Measurements from ENCODE around the gene RFC2.

Gene RFC2

GRCh38 chr7:74289018-74289658 is 34.9 kb upstream of the RFC2 start, which contains the start of gene CLIP2:
Gene CLIP2, plus strand, starts transcription at chr7:74289407. Its CDS starts 28,140 bp downstream, at chr7:74317547.
- peak within 1 kb of the TSS; percentile 88 for H2AFZ ChIP-seq (ENCODE audit: low read length)
- no peaks in the 10 kb centered on the region for H3K9me3 ChIP-seq (ENCODE audit: insufficient read depth, low read depth, low read length)
- H3K27me3 ChIP-seq (ENCODE audit: insufficient read depth, low read length, poor library complexity, severe bottlenecking) = no peaks in the 10 kb centered on the region
- TF ChIP-seq CTCF (conservative IDR thresholded peaks at IDR 0.05; ENCODE audit: low read length) (no peak), EZH2phosphoT487 (IDR thresholded peaks at IDR 0.05; ENCODE audit: borderline replicate concordance) (no peak)
- H3K4me1 ChIP-seq (ENCODE audit: insufficient read depth, low read length, poor library complexity, severe bottlenecking) = peaks cover 39% of the 10 kb centered on the region
- H3K4me3 ChIP-seq (ENCODE audit: low read length, poor library complexity, severe bottlenecking) = peak within 1 kb of the TSS; percentile 86
- H3K4me2 ChIP-seq (ENCODE audit: low read depth, low read length, poor library complexity, severe bottlenecking) = peak within 1 kb of the TSS; percentile 94
- peaks cover 30% of the 10 kb centered on the region for H3K79me2 ChIP-seq (ENCODE audit: insufficient read depth, low read length)
- no peaks in the 10 kb centered on the region for H3K36me3 ChIP-seq (ENCODE audit: insufficient read depth, low read length)
- H3F3A ChIP-seq (ENCODE audit: low read depth) = no peaks in the 10 kb centered on the region
- H3K9me2 ChIP-seq (replicated peaks; ENCODE audit: low read depth, low read length) = no peaks in the 10 kb centered on the region
- H4K20me1 ChIP-seq (ENCODE audit: insufficient read depth, low read length, poor library complexity, severe bottlenecking) = peaks cover 25% of the 10 kb centered on the region
- peak within 1 kb of the TSS; percentile 81 for H3K9ac ChIP-seq (ENCODE audit: low read depth, low read length, poor library complexity, severe bottlenecking)

- Histone ChIP-seq H3K9me3 (ENCODE audit: insufficient read depth, low read depth, low read length) (no peaks in the 10 kb centered on the region), H4K20me1 (ENCODE audit: insufficient read depth, low read length, poor library complexity, severe bottlenecking) (peaks cover 24% of the 10 kb centered on the region), H3K79me2 (ENCODE audit: insufficient read depth, low read length) (peaks cover 24% of the 10 kb centered on the region), H2AFZ (ENCODE audit: low read length) (peak overlapping the region; percentile 88; the same call in 1 of the 2 replicates), H3K4me2 (ENCODE audit: low read depth, low read length, poor library complexity, severe bottlenecking) (peak overlapping the region; percentile 77), H3F3A (ENCODE audit: low read depth) (no peaks in the 10 kb centered on the region), H3K9me2 (replicated peaks; ENCODE audit: low read depth, low read length) (no peaks in the 10 kb centered on the region), H3K4me1 (ENCODE audit: insufficient read depth, low read length, poor library complexity, severe bottlenecking) (peaks cover 34% of the 10 kb centered on the region), H3K9ac (ENCODE audit: low read depth, low read length, poor library complexity, severe bottlenecking) (peak overlapping the region; percentile 49), H3K27me3 (ENCODE audit: insufficient read depth, low read length, poor library complexity, severe bottlenecking) (no peaks in the 10 kb centered on the region), H3K36me3 (ENCODE audit: insufficient read depth, low read length) (no peaks in the 10 kb centered on the region), H3K4me3 (ENCODE audit: low read length, poor library complexity, severe bottlenecking) (peak overlapping the region; percentile 71)
- no peak for TF ChIP-seq CTCF (conservative IDR thresholded peaks at IDR 0.05; ENCODE audit: low read length)
- TF ChIP-seq EZH2phosphoT487 (IDR thresholded peaks at IDR 0.05; ENCODE audit: borderline replicate concordance) = no peak
Measured at GRCh38 chr7:74288034-74288881, 34.1 kb upstream of the RFC2 start.

GRCh38 chr7:74287303-74288033 is 33.3 kb upstream of the RFC2 start:
- Histone ChIP-seq H3K9me3 (ENCODE audit: insufficient read depth, low read depth, low read length) (no peaks in the 10 kb centered on the region), H3K27me3 (ENCODE audit: insufficient read depth, low read length, poor library complexity, severe bottlenecking) (no peaks in the 10 kb centered on the region), H3K36me3 (ENCODE audit: insufficient read depth, low read length) (no peaks in the 10 kb centered on the region), H3K79me2 (ENCODE audit: insufficient read depth, low read length) (peaks cover 16% of the 10 kb centered on the region), H2AFZ (ENCODE audit: low read length) (no peak overlapping the region), H3K4me3 (ENCODE audit: low read length, poor library complexity, severe bottlenecking) (no peak overlapping the region), H3K4me2 (ENCODE audit: low read depth, low read length, poor library complexity, severe bottlenecking) (peak overlapping the region; percentile 77), H3K9me2 (replicated peaks; ENCODE audit: low read depth, low read length) (no peaks in the 10 kb centered on the region), H3K9ac (ENCODE audit: low read depth, low read length, poor library complexity, severe bottlenecking) (no peak overlapping the region), H3K4me1 (ENCODE audit: insufficient read depth, low read length, poor library complexity, severe bottlenecking) (peaks cover 29% of the 10 kb centered on the region), H4K20me1 (ENCODE audit: insufficient read depth, low read length, poor library complexity, severe bottlenecking) (peaks cover 18% of the 10 kb centered on the region), H3F3A (ENCODE audit: low read depth) (no peaks in the 10 kb centered on the region)
- TF ChIP-seq CTCF (conservative IDR thresholded peaks at IDR 0.05; ENCODE audit: low read length) (no peak), EZH2phosphoT487 (IDR thresholded peaks at IDR 0.05; ENCODE audit: borderline replicate concordance) (no peak)

Data from Loucy (cell line).